ENCODE data around the gene SH3GL3.

SH3GL3 gene

DNA sequence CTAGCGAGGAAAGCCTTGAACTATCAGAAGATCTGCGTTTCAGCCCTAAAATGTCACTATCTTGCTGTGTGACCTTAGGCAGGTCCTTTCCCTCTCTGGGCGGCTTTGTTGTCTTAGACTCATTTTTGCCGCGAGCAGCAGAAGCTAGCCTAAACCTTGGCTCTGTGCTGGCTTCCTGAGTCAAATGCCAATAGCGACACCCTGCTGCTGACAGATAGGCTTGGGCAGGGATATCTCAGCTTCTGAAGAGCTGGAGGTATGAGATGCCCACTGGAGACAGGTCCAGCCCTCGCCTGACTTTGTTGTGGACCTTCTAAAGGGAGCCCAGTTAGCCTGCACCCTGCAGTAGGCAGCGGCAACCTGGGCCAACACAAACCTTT, 208.1 kb downstream of the SH3GL3 start:
- Histone ChIP-seq H3K27me3 (ENCODE audit: insufficient read depth, low read length, poor library complexity, severe bottlenecking) (no peaks in the 10 kb centered on the region), H4K20me1 (ENCODE audit: insufficient read depth, low read length, poor library complexity, severe bottlenecking) (no peaks in the 10 kb centered on the region), H3K9me3 (ENCODE audit: insufficient read depth, low read depth, low read length) (no peaks in the 10 kb centered on the region; the same call in 1 of the 2 replicates), H3K4me1 (ENCODE audit: insufficient read depth, low read length, poor library complexity, severe bottlenecking) (no peaks in the 10 kb centered on the region), H3K9me2 (replicated peaks; ENCODE audit: low read depth, low read length) (no peaks in the 10 kb centered on the region), H2AFZ (ENCODE audit: low read length) (no peak overlapping the region), H3F3A (ENCODE audit: low read depth) (no peaks in the 10 kb centered on the region), H3K36me3 (ENCODE audit: insufficient read depth, low read length) (no peaks in the 10 kb centered on the region), H3K4me2 (ENCODE audit: low read depth, low read length, poor library complexity, severe bottlenecking) (no peak overlapping the region), H3K79me2 (ENCODE audit: insufficient read depth, low read length) (no peaks in the 10 kb centered on the region), H3K9ac (ENCODE audit: low read depth, low read length, poor library complexity, severe bottlenecking) (no peak overlapping the region), H3K4me3 (ENCODE audit: low read length, poor library complexity, severe bottlenecking) (no peak overlapping the region)
- TF ChIP-seq EZH2phosphoT487 (IDR thresholded peaks at IDR 0.05; ENCODE audit: borderline replicate concordance) = no peak
- TF ChIP-seq, protein P1, sequence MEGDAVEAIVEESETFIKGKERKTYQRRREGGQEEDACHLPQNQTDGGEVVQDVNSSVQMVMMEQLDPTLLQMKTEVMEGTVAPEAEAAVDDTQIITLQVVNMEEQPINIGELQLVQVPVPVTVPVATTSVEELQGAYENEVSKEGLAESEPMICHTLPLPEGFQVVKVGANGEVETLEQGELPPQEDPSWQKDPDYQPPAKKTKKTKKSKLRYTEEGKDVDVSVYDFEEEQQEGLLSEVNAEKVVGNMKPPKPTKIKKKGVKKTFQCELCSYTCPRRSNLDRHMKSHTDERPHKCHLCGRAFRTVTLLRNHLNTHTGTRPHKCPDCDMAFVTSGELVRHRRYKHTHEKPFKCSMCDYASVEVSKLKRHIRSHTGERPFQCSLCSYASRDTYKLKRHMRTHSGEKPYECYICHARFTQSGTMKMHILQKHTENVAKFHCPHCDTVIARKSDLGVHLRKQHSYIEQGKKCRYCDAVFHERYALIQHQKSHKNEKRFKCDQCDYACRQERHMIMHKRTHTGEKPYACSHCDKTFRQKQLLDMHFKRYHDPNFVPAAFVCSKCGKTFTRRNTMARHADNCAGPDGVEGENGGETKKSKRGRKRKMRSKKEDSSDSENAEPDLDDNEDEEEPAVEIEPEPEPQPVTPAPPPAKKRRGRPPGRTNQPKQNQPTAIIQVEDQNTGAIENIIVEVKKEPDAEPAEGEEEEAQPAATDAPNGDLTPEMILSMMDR (conservative IDR thresholded peaks at IDR 0.05; ENCODE audit: low read length) = no peak

DNA sequence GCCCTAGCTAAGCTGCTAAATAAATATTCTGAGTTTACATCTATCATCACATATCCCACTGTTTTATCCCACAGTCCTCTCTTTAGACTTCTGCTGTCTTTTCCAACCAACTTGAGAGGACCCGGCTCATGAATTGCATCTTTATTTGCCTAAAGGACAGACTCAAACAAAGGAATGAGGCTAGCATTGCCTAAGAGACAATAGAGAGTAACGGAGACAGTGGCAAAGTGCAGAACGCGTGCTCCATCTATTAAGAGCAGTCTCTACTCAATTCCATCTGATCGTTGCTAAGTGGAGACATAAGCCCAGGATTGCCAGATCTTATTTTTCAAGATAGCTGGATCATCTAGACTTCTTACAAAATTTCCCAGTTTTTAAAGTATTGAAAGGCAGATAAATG, 209.1 kb downstream of the SH3GL3 start:
- no peaks in the 10 kb centered on the region for H4K20me1 ChIP-seq (ENCODE audit: insufficient read depth, low read length, poor library complexity, severe bottlenecking)
- H3K79me2 ChIP-seq (ENCODE audit: insufficient read depth, low read length) = no peaks in the 10 kb centered on the region
- H3K9ac ChIP-seq (ENCODE audit: low read depth, low read length, poor library complexity, severe bottlenecking) = no peak overlapping the region
- TF ChIP-seq, protein P1 (conservative IDR thresholded peaks at IDR 0.05; ENCODE audit: low read length) = no peak
- TF ChIP-seq EZH2phosphoT487 (IDR thresholded peaks at IDR 0.05; ENCODE audit: borderline replicate concordance) = no peak
- H3K9me3 ChIP-seq (ENCODE audit: insufficient read depth, low read depth, low read length) = no peaks in the 10 kb centered on the region; the same call in 1 of the 2 replicates
- H3K4me1 ChIP-seq (ENCODE audit: insufficient read depth, low read length, poor library complexity, severe bottlenecking) = no peaks in the 10 kb centered on the region
- no peaks in the 10 kb centered on the region for H3K36me3 ChIP-seq (ENCODE audit: insufficient read depth, low read length)
- no peak overlapping the region for H3K4me3 ChIP-seq (ENCODE audit: low read length, poor library complexity, severe bottlenecking)
- H2AFZ ChIP-seq (ENCODE audit: low read length) = no peak overlapping the region
- H3K27me3 ChIP-seq (ENCODE audit: insufficient read depth, low read length, poor library complexity, severe bottlenecking) = no peaks in the 10 kb centered on the region
- no peaks in the 10 kb centered on the region for H3F3A ChIP-seq (ENCODE audit: low read depth)
- H3K9me2 ChIP-seq (replicated peaks; ENCODE audit: low read depth, low read length) = no peaks in the 10 kb centered on the region
- H3K4me2 ChIP-seq (ENCODE audit: low read depth, low read length, poor library complexity, severe bottlenecking) = no peak overlapping the region

DNA sequence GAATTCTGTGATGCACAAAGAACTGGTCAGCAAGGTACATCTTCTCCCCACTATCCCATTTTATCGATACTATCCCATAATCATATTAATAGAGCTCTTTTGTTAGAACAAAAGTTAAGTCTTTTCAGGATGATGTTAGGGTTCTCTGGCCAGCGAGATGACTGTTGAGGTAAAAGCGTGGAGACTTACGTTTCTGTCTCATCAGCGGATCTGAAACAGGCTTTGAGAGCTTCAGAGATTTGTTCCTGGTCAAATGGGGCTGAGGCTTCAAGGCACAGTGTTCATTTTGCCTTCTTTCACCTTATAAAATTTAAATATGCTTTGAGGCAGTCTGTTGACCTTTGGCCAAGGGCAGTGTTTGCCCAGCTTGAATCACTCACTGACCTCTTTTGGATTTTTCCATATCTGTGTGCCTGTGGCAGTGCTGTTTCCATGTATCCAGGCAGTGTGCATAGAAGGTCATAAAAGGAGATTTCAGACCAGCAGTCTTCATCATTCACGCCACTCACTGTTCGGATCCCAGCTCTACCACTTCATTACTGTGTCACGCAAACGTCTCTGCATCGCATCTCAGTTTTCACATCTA, 209.9 kb downstream of the SH3GL3 start:
- TF ChIP-seq, protein P1 (conservative IDR thresholded peaks at IDR 0.05; ENCODE audit: low read length) = no peak
- no peak for TF ChIP-seq EZH2phosphoT487 (IDR thresholded peaks at IDR 0.05; ENCODE audit: borderline replicate concordance)
- Histone ChIP-seq H3K79me2 (ENCODE audit: insufficient read depth, low read length) (no peaks in the 10 kb centered on the region), H3K4me2 (ENCODE audit: low read depth, low read length, poor library complexity, severe bottlenecking) (no peak overlapping the region), H4K20me1 (ENCODE audit: insufficient read depth, low read length, poor library complexity, severe bottlenecking) (no peaks in the 10 kb centered on the region), H3K36me3 (ENCODE audit: insufficient read depth, low read length) (no peaks in the 10 kb centered on the region), H3K4me3 (ENCODE audit: low read length, poor library complexity, severe bottlenecking) (no peak overlapping the region), H3K27me3 (ENCODE audit: insufficient read depth, low read length, poor library complexity, severe bottlenecking) (no peaks in the 10 kb centered on the region), H3K4me1 (ENCODE audit: insufficient read depth, low read length, poor library complexity, severe bottlenecking) (no peaks in the 10 kb centered on the region), H3K9me3 (ENCODE audit: insufficient read depth, low read depth, low read length) (no peaks in the 10 kb centered on the region; the same call in 1 of the 2 replicates), H3K9ac (ENCODE audit: low read depth, low read length, poor library complexity, severe bottlenecking) (no peak overlapping the region), H3K9me2 (replicated peaks; ENCODE audit: low read depth, low read length) (no peaks in the 10 kb centered on the region), H3F3A (ENCODE audit: low read depth) (no peaks in the 10 kb centered on the region), H2AFZ (ENCODE audit: low read length) (no peak overlapping the region)

Measured in Loucy (cell line).